GM18861 (cell line): ENCODE measurements around the gene CXCR4.
A peak's percentile ranks its signal among the peaks of the same experiment; 100 is the strongest.

Experiments
- ATAC-seq: cut with Tn5 transposase; IDR thresholded peaks from one replicate; pipeline ENCODE4 v1.9.1; 2021; ENCODE audit not compliant: unreplicated experiment

CXCR4 gene

GRCh38 chr2:136131961-136132824, 14.2 kb upstream of the CXCR4 start:
- peak; percentile 70 for ATAC-seq

GRCh38 chr2:136131484-136131960, 13.6 kb upstream of the CXCR4 start:
- ATAC-seq = no peak

- no peak for ATAC-seq
Measured at GRCh38 chr2:136130511-136130910, 12.6 kb upstream of the CXCR4 start.

- no peak for ATAC-seq
Measured at GRCh38 chr2:136130045-136130444, 12.1 kb upstream of the CXCR4 start.

GRCh38 chr2:136129601-136130000, 11.7 kb upstream of the CXCR4 start:
- ATAC-seq = no peak

- no peak for ATAC-seq
Measured at GRCh38 chr2:136128905-136129304, 11.0 kb upstream of the CXCR4 start.

- no peak for ATAC-seq
Measured at GRCh38 chr2:136128366-136128765, 10.4 kb upstream of the CXCR4 start.

GRCh38 chr2:136127356-136127755, 9.4 kb upstream of the CXCR4 start:
- no peak for ATAC-seq

- no peak for ATAC-seq
Measured at GRCh38 chr2:136126421-136126926, 8.5 kb upstream of the CXCR4 start.

GRCh38 chr2:136126021-136126420, 8.1 kb upstream of the CXCR4 start:
- ATAC-seq = no peak

GRCh38 chr2:136125236-136125635, 7.3 kb upstream of the CXCR4 start:
- no peak for ATAC-seq

GRCh38 chr2:136124805-136125204, 6.9 kb upstream of the CXCR4 start:
- ATAC-seq = no peak

GRCh38 chr2:136122661-136123060, 4.7 kb upstream of the CXCR4 start:
- ATAC-seq = no peak

- no peak for ATAC-seq
Measured at GRCh38 chr2:136121204-136121910, 3.4 kb upstream of the CXCR4 start.

GRCh38 chr2:136119717-136120675, 2.0 kb upstream of the CXCR4 start:
- no peak for ATAC-seq

GRCh38 chr2:136118819-136119716, 1.1 kb upstream of the CXCR4 start:
- ATAC-seq = no peak

- peak; percentile 3 for ATAC-seq
Measured at GRCh38 chr2:136117391-136117841, 533 bp downstream of the CXCR4 start.

GRCh38 chr2:136116813-136117390, 1.0 kb downstream of the CXCR4 start:
- ATAC-seq = peak; percentile 46

GRCh38 chr2:136116151-136116812, 1.7 kb downstream of the CXCR4 start:
- no peak for ATAC-seq
